ENCODE results near the gene CREM.

- TF ChIP-seq TSHZ2 (CRISPR knock-in tag; IDR thresholded peaks at IDR 0.05), result no peak
- TF ChIP-seq ZNF70 (CRISPR knock-in tag; IDR thresholded peaks at IDR 0.05), result no peak
- TF ChIP-seq CREB5 (CRISPR knock-in tag; IDR thresholded peaks at IDR 0.05; ENCODE audit: low read depth), result no peak
Measured at GRCh38 chr10:35133586-35133985, 6.9 kb downstream of the CREM start.

Measured in SK-N-SH treated with all-trans-retinoic acid at 6 μM for 48 hours (cell line).